Stimulated activated CD4-positive, alpha-beta T cell treated with anti-CD3 and anti-CD28 coated beads, TNF-alpha, amount 100 ng/mL, for 1 hour (primary cell): ENCODE data around the gene SLC26A6.

Experiments used
- DNase-seq, 3 donors: peaks; one replicate each; pipeline ENCODE4 v3.0.0-alpha.2; 2020; ENCODE audit warnings: low read depth in 3 of 3, low spot score in 1 of 3

Gene SLC26A6

DNA sequence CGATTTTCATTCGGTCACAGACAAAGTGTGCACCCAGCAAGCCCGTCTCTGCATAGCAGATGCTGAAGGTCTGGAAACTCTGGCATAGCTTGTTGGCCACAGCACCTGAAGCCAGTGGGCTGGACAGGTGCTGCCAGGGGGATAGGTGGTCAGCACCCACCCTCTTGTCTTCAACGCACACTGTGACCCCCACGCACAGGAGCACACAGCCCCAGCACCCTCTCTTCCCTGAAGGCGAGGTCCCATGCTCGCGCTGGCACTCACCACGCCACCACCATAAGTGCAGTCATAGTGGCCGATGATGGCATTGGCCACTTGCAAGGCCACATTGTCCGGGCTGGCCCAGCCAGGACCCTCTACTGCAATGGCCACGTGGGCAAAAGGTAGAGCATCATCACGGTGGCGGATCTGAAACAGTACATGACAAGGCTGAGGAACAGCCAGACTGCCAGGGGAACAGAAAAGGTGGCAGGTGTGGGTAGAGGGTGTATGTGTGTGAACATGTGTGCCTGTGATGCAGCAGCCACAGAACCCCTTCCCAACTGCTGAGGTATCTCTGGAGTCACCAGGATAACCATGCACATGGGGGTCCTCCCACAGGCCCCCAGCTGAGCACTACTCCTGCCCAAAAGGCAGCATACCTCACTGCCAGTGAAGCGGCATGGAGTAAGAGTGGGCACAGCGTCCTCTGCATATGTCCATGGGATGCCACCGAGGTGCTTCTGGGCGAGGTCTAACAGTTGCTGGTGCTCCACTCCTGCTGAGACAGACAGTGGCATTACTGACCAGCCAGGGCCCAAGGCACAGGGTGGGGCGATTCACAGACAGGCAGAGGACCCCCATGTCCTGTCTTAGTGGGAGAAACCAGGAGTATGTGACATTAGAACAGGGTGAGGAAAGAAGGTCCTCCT lies 34.3 kb downstream of the SLC26A6 start:
- no peak for DNase-seq

DNA sequence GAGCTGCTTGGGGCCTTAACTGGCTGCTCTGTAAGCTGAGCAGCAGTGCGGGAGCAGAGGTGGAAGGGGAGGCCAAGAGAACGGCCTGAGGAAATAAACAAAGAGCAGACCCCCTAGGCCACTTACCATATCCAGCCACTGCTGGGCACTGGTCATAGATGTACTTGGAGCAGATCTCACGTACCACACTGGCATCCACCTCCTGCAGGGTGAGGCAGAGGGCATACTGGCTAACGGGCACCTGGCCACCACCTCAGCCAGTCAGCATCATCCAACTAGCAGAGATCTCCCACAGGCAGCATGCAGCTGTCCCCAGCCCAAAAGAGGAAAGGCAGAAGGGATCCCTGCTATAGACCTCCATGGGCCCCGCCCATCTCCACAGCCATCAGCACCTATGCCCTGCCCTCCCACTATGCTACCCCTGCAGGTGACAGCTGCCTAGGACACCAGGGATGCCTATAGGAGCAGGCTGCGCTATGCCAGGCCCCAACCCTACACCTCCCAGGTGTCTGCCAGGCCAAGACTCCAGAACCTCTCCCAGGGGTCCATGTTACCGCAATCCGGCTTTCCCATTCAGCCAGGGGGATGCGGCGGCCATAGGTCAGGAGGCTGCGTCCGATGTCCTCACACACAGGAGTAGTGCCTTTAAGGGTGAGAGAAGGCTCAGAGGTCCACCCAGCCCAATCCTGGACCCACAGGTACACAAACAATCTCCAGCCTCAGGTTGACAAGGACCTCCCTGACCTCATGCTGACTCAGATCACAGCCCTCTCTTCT lies 35.6 kb downstream of the SLC26A6 start:
- no peak for DNase-seq

DNA sequence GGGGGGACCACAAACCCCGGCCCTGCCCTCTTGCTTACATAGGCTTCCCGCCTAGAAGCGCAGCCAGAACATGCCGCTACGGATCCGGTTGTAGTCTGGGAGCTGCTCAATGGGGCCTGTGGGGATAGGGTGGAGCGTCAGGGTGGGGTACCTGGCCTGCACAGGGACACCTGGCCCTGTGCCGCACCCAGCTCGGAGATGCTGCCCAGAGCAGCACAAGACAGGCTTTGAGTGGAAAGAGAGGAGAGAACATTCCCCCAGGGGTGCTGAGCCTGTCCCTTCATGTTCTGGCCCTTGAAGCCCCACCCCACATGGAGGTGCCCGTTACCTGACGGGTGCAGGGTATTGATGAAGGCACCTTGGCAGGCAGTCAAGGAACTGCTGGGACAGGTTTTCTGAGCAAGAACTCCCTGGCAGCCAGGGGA lies 36.2 kb downstream of the SLC26A6 start:
- DNase-seq, result no peak

DNA sequence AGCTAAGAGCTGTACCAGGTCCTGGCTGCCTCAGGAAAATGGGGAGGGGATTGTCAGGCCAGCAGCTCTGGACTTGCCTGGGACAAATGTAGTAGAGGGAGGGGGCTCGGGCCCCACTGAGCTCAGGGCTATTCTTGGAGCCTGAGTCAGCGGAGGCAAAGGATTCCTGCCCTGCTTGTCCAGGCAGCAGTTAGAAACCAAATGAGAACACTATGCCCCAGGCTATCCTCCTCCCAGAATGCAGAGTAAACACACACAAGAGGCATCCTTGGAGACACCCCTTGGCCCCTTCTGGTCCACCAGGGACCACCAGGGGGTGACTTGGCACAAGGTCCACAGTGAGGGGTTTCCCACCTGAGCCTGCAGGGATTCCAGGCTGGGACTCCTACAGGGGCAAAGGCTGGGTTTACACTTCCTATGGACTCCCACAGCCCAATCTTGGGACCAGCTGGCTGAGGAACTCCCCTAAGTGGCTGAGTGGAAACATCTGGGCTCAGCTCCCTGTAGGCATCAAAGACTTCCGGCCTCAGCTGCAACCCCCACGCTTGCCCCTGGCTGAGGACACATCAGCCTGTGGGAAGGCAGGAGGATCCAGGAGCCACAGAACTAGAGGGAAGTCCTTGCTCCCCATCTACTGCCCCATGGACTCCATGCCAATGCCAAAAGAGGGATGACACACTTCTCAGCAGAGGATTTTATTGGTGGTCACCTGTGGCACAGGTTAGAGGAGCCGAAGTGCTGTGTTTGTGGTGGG lies 36.8 kb downstream of the SLC26A6 start:
- DNase-seq, result no peak

DNA sequence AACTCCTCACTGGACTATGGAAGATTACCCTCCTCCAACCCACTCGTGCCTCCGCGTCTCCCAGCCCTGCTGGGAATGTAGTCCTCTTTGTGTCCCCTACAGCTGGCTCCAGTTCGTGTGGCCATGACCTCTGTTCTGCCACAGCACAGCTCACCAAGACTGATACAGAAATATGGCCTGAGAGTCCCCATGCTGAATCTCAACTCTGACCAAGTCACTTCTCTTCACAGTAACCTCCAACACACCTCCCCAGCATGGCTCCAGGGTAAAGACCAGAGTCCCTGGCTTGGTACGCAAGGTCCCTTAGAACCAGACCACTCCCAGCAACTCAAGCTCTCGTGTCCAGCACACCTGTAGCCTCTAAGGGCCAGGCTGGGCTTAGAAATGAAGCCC lies 37.9 kb downstream of the SLC26A6 start:
- no peak for DNase-seq

DNA sequence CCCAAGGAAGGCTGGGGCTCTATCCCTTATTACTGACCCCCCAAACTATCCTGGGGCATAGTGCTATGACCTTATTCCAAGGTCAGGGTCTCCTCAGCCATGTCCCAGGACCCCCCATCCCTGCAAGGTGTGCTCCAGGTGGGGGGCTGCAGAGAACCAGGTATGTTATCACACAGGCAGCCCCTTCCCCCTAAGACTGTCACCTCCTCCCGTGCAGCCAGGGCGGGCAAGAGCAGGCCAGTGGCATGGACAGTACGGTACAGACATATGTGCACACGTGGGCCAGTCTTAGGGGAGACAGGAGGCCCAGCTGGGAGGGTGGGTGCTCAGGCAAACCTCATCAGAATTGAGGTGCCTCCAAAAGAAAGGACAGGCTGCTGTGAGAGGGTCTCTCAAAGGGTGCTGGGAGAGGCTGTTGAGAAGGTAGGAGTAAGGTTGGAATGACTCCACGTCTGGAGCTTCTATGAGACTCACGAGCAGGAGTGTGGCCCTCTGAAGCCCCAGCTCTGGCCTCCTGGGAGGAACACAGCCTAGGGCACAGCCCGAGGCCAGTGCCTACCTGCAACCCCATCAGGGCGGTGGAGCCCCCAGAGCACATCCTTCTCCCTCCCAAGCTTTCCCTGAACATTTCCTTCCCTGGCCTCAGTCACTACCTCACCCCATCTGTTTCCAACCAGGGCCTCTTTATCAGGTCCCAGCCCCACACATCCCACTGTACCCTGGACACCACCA lies 38.4 kb downstream of the SLC26A6 start:
- DNase-seq, result no peak

DNA sequence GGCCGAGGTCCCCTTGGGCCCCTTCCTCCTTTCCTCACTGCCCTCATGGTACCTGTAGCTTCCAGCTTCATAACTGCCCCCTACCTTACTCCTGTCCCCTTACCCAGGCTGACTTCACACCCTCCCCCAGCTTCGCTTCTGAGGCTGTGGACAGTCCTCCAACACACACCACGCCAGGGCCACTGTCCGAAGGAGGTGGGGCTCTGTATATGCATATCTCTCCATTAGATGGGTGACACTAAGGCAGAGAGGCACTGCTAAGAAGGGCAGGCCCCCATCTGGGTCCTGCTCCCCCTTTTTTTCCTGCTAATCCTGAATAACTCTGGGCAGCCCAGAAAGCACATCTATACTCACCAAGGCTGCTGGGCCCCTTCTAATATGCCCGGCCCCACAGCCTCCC lies 39.1 kb downstream of the SLC26A6 start:
- no peak for DNase-seq

DNA sequence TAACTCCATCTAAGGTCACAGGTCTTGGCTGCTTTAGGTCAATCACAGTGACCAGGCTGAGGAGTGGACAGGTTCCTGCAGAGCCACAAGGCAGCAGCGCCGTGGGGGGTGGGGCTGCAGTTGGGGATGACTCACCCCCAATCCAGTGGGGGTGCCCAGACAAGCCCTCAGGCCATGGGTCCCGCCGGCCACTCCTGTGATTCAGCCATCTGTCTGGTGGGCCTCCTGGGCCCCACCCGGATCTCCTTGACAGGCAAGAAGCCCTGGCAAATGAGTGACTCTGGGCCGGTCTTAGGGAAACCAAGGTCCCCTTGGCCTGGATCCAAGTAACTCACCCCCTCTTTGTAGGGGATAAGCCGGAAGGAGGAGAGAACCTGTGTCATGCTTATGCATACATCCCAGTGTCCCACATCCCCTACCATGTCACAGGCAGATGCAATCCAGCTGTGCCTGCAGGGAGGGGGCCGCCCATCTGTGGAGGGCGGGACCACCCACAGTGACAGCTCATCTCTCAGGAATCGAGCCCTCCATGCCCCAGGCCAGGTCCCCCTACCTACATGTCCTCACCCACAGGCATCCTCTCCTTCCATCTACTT lies 39.6 kb downstream of the SLC26A6 start:
- no peak for DNase-seq

DNA sequence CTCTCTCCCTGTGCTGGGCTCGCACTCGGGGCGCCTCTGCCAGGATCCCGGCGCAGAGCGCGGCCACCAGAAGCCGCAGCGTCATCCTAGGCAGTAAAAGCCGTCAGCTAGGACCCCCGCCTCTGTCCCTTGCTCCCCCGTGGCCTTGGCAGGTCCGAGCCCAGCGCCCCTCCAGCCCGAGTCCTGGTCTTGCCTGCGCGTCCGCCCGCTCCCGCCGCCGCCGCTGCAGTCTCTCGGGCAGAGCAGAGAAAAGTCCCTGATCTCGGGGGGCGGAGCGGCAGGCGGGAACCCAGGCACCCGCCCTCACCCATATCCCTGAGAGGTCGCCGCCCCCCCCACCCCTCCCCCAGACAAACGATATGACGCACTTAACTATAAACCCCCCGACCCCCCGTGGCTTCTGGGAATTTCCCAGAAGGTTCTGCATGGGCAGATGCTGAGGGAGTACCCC lies 40.2 kb downstream of the SLC26A6 start, which contains the start of gene COL7A1:
Gene COL7A1, minus strand, starts transcription at position 255 of the 451 bp plus-strand sequence. Its CDS starts 170 bp downstream, at position 85.
- no peak for DNase-seq

DNA sequence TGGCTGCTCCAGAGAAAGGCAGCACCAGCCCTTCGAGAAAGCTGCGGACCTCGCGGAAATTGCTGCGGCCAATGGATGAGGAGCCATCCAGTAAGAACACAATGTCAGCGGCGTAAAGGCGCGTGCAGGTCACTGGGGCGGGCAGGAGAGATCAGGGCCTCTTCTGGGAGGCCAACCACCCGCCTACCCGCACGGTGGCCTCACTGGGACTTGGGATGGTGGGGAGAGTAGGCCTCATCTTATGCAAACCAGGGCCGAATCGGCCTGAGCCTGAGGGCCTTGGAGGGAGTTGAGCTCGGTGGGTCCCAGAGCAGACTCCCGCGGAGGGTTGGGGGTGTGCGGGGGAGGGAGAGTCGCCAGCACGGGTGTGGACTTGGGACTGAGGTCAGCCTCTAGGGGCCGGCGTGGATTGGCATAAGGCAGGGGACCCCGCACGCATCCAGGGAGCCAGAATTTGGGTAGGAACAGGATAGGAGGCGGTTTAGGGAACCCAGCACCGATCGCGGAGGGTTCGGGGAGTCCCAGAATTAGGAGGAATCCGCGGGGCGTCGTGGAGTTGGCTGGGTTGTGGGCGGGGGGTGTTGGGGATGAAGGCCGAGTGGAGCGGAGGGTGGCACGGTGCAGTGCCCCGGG lies 40.7 kb downstream of the SLC26A6 start:
- no peak for DNase-seq

DNA sequence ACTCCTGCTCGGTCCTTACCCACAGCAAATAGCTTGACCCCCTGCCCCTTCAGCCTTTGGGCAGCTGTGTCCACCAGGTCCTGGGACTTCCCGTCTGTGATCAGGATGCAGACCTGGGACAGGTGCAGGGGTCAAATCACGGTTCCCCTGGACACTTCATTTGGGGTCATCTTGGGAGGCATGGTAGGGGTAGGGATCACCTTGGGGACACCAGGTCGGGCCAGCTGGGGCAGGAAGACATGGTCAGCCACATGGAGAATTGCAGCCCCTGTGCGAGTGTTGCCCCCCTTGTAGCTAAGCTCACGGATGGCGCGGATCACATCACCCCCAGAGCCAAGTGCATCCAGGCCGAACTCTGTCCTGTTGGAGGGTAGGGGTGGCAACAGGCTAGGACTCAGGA lies 41.9 kb downstream of the SLC26A6 start:
- no peak for DNase-seq

DNA sequence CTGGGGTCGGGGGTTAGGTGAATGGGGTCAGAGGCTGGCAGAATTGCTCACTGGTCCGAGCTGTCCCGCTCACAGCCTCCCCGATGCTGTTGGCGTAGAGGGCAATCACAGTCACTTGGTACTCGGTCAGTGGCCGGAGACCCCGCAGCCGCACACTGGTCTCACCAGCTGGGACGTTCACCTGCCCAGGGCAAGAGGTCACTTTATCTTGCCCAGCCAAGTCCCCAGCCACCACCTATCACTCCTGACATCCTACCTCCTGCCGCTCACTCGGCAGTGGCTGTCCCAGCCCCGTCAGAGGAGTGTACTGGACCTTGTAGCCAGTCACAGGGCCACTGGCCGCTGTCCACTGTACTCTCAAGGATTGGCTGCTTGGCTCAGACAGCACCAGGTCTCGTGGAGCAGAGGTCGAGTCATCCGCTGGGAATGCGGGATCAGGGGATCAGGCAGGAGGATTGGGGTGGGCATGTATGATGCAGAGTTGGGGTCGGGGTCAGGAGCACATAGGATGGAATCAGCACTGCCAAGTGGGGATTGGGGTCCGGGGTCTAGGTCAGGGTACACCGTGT lies 42.7 kb downstream of the SLC26A6 start:
- DNase-seq, result no peak

DNA sequence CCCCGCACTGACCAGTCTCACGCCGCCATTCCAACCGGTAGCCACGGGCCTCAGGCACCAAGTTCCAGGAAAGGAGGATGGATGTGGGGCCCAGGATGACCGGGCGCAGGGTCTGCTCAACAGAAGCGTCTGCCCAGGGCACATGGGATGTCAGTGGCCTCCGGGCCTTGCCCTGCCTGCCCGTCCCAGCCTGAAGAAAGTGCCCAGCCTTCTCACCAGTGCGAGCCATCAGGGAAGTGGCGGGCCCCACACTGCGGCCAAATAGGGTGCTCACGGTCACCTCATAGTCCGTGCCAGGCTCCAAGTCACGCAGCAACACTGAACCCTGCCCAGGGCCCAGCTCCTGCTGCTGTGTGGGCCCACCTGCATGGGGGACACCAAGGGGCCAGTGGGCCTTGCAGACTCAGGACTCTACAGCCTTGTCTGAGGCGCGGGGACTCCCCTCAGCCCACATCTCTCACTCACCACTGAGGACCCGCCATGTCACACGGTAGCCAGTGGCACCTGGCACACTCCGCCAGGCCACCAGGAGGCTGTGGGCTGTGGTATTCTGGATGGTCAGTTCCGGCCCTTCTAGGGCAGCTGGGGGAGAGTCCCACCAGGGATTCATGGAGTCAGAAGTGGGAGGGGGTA lies 43.3 kb downstream of the SLC26A6 start:
- DNase-seq, result no peak

DNA sequence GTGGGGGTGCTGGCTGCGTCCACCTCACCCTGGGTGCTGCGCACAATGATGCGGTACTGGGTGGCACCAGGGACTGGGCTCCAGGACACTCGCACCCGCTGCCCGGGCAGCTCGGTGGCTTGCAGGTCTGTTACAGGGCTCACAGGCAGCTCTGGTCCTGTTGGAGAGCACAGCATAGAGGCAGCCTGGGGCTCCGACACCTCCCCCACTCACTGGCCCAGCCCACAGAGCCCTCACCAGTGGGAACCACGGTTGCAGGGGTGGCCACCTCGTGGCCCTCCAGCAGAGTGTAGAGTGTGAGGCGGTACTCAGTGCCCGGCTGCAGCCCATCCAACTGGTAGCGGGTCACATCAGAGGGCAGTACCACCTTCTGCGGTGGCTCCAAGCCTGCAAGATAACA lies 43.8 kb downstream of the SLC26A6 start:
- no peak for DNase-seq

DNA sequence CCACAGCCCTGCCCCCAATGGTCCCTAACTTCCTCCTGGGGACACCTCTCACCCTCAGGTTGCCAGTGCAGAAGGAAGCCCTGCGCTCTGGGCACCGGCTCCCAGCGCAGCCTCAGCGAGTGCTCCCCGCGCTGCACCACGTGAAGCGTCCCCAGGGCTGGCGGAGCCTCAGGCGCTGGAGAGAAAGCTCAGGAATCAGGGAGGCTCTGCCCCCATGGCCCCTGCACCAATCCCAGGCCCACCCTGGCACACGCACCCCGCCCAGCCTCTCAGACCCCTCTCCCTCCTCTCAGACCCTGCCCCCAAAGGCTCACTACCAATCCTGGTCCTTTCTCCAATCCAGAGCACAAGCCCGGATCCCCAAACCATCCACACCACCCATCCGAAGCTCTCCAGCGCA lies 47.0 kb downstream of the SLC26A6 start:
- DNase-seq, result no peak

DNA sequence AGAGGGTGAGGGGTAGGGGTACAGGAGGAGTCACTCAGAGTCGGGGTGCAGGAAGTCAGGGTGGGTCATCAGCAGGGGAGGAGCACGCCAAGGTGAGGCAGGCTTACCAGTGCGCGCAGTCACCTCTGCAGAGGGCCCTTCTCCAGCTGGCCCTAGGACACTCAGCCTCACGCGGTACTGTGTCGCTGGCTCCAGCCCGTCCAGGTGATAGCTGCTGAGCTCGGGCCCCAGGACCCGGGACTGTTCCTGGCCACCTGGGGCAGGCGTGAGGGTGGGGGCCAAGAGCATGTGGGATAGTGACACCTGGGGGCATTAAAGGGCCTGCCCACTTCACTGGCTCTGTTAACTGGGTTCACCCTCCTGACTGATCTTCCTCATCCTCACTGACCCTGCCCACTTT lies 47.6 kb downstream of the SLC26A6 start:
- no peak for DNase-seq

DNA sequence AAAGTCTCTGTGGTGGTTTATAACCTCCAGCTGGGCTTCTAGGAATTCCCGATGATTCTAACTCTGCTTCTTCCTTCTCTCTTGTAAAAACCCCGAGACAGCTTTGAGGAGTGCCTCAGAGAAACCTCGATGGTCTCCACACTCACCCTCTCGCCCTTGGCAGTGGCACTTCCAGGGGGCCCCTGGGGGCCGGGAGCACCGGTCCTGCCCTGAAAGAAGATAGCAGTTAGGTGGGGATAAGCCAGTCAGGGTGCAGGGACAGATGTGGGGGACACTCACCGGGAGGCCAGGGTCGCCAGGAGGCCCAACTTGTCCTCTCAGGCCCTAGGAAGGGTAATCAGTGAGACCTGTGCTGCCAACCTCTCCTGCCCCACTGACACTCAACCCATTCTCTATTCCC lies 49.9 kb downstream of the SLC26A6 start:
- DNase-seq, result no peak

DNA sequence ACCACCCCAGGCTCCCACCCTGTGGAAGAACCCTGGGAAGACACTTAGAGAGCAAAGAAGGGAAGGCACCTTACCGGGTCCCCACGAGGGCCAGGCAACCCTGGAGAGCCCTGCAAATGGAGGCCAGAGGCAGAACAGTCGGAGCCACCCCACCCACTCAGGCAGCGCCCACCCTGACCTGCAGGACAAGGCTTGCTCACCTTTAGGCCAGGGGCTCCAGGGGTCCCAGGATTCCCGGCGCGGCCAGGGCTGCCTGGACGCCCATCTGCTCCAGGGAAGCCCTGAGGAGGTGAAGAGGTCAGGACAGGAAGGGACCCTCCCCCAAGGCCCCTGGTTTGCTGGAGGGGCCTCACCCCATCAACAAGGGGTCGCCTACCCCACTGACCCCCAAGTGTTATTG lies 50.4 kb downstream of the SLC26A6 start:
- no peak for DNase-seq
